ENCODE results near the gene MAPT.
A peak's percentile ranks its signal among the peaks of the same experiment; 100 is the strongest.
"Not testable (repeated sequence)": the region's sequence is repeated elsewhere in the genome, so short reads cannot be mapped to it uniquely, and the experiment has no call there.

The MAPT gene

GRCh38 chr17:45894022-45894784 lies at the start of gene MAPT:
MAPT (plus strand) TSS chr17:45894554; CDS start chr17:45962338, 67,784 bp downstream.
- peak; percentile 92 for DNase-seq

DNA sequence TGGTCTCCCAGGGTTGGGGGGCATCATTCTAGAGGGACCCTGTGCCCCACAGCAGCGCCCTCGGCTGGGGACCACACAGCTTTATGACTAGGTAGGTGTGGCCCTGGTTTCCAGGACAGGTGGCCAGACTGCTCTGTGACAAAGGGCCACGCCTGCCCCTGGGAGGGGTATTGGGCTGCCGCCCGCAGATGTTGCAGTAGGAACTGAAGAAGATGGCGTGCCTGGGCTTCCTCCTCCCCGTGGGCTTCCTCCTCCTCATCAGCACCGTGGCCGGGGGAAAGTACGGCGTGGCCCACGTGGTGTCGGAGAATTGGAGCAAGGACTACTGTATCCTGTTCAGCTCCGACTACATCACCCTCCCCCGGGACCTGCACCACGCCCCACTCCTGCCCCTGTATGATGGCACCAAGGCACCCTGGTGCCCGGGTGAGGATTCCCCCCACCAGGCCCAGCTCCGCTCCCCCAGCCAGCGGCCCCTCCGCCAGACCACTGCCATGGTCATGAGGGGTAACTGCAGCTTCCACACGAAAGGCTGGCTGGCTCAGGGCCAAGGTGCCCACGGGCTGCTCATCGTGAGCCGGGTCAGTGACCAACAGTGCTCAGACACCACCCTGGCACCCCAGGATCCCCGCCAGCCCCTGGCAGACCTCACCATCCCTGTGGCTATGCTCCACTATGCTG lies 49.5 kb upstream of the MAPT start, which contains the start of gene SPPL2C:
Gene SPPL2C (plus strand): TSS at position 187 of the 681 bp plus-strand sequence. CDS start 26 bp downstream, at position 213.
- DNase-seq: no peak

DNA sequence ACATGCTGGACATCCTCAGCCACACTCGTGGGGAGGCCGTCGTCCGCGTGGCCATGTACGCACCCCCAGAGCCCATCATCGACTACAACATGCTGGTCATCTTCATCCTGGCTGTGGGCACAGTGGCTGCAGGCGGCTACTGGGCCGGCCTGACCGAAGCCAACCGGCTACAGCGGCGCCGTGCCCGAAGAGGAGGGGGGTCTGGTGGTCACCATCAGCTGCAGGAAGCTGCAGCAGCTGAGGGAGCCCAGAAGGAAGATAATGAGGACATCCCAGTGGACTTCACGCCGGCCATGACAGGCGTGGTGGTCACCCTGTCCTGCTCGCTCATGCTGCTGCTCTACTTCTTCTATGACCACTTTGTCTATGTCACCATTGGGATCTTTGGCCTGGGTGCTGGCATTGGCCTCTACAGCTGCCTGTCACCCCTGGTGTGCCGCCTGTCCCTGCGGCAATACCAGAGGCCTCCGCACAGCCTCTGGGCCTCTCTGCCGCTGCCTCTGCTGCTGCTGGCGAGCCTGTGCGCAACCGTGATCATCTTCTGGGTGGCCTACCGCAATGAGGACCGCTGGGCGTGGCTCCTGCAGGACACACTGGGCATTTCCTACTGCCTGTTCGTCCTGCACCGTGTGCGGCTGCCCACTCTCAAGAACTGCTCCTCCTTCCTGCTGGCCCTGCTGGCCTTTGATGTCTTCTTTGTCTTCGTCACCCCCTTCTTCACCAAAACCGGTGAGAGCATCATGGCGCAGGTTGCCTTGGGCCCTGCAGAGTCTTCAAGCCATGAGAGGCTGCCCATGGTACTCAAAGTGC lies 48.8 kb upstream of the MAPT start:
- no peak for DNase-seq

GRCh38 chr17:45846223-45846622 lies 48.1 kb upstream of the MAPT start:
- DNase-seq: no peak

DNA sequence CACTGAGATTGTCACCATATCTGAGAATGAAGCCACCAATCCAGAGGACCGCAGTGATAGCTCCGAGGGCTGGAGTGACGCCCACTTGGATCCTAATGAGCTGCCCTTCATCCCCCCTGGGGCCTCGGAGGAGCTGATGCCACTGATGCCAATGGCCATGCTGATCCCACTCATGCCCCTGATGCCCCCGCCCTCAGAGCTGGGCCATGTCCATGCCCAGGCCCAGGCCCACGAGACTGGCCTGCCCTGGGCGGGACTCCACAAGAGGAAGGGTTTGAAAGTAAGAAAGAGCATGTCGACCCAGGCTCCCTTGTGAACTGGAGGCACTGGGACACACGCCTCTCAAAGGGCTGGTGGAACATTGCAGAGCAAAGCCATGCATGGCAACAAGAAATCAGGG lies 47.7 kb upstream of the MAPT start:
- DNase-seq: no peak

- no peak for DNase-seq
Observed at GRCh38 chr17:45847101-45847500, 47.3 kb upstream of the MAPT start.

GRCh38 chr17:45847747-45848146 lies 46.6 kb upstream of the MAPT start:
- no peak for DNase-seq

DNA sequence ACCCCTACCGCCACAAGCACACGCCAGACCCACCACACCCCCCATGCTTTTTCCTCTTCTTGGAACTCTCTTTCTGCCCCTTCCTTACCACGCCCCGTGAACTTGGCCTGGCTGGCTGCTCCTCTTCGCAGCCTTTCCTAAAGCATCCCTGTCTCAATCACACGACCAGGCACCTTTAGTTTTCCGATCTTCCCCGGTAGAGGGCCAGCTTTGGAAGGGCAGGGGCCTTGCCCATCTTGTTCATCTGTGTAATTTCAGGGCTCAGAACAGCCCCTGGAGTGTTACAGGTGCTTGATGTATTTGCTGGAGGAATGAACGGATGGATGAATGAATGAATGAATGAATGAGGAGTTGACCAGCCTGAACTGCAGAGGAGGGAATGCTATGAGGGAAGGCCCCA lies 45.9 kb upstream of the MAPT start:
- no peak for DNase-seq

DNA sequence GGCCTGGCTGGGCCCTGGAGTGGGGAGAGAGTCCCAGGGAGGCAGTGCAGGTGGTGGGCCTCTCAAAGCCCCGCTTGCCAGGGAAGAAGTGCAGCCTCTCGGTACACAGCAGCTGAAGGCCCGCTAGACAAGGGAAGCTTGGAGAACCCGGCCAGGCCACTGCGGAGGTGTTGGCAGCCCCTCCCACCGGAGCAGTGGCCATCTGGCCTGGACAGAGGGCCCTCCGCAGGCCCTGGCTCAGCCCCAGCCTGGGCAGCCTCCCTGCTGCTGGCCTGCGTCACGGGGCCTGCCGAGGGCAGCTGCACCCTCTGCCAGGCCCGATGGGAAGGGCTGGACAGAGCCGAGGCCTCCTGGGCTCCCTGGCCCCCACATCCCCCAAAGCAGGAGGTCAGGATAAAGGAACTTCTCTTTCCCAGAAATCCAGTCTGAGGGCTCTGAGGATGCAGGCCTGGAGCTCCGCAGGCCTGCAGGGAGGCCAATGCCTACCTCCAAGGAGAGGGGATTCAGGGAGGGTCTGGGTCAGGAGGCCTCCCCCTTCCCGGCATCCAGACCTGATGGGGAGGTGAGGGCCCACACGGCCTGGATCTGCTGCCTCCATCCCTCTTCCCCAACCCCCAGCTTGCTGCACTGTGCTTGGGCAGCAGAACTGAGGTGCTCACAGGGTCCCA lies 45.4 kb upstream of the MAPT start:
- no peak for DNase-seq

GRCh38 chr17:45849536-45849990 lies 44.8 kb upstream of the MAPT start:
- no peak for DNase-seq

DNA sequence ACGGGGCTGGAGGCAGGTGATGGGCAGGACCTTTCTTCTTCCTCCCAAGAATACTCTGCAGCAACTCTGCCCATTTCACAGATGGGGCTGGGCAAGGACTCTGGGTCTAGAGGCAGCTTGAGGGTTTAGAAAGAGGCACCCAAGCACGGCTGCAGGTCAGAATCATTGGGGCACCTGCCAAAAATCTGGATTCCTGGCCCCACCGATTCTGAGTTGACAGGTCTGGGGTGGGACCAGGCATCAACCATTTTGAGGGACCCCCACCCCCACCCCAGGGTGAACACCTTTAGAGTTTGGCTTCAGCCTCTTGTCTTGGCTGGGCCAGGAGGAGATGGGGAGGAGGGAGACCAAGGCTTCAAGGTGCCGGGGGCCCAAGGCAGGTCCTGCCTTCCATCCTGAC lies 44.3 kb upstream of the MAPT start:
- no peak for DNase-seq

DNA sequence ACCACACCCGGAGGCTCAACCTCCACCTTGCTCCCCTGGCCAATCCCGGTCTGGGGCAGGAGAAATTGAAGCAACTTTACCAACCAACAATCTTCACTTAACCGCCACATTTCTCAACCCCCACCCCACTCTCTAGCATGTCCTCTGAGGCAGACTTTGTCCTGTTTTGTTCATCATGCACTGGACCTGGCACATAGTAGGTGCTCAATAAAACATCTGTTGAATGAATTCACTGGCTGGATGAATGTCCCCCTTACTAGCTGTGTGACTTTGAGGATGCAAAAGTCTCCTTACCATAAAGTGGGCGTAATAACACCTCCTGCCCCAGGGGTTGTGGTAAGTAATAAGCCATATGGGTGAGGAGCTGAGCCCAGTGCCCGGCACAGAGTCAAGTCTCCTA lies 43.9 kb upstream of the MAPT start:
- no peak for DNase-seq

GRCh38 chr17:45851022-45851421 lies 43.3 kb upstream of the MAPT start:
- no peak for DNase-seq

- DNase-seq: no peak
Observed at GRCh38 chr17:45851464-45851863, 42.9 kb upstream of the MAPT start.

DNA sequence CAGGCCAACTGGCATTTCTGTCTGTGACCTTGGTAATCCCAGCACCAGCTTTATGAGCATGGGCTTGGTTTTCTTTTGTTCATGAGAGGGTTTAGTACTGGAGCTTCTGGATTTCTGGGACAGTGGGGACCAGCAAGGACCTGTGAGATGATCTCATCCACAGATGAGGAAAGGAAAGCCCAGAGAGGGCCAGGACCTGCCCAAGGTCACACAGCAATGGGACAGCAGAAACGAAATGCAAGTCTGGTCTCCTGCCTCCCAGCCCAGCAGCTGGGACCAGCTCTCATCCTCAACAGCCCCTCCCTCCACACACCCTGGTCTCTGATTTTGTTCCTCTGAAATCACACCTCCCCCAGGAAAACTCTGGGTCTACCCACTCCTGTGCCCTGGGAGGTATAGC lies 42.5 kb upstream of the MAPT start:
- DNase-seq: no peak

DNA sequence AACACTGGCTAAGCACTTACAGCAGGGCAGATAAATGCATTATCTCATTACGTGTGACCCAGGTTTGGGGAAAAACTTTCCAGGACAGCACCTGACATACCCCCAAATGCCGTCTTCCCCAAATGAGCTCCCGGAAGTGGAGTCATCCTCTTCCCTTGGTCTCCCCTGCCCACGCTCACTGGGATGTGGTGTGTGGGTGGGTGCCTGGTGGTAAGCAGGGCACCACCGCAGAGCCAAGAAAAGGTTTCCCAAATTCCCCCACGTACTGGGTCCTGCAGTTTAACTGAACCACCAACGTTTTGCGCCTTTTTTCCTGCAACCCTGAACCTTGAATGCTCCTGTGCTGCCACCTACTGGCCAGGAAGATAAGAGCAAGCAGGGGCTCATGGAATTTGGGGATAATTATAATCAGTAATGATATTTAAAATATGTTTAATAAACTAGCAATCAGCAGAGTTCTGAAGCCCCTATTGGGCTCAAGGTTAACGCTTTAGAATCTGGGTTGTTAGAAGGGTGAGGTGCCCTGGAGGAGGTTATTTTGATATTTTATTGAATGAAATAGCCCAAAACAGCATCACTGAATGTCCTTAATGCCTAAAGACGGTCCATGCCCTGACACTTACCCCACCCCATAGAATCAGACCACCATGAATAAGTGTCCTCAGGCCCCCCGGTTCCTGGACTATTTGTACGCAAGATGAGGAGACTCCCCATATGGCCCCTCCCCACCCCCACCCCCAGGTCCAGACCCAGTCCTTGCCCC lies 41.6 kb upstream of the MAPT start:
- DNase-seq: peak; percentile 56

- no peak for DNase-seq
Observed at GRCh38 chr17:45854209-45854608, 40.1 kb upstream of the MAPT start.

- DNase-seq: no peak
Observed at GRCh38 chr17:45855691-45856336, 38.5 kb upstream of the MAPT start.

- no peak for DNase-seq
Observed at GRCh38 chr17:45857977-45858708, 36.2 kb upstream of the MAPT start.

DNA sequence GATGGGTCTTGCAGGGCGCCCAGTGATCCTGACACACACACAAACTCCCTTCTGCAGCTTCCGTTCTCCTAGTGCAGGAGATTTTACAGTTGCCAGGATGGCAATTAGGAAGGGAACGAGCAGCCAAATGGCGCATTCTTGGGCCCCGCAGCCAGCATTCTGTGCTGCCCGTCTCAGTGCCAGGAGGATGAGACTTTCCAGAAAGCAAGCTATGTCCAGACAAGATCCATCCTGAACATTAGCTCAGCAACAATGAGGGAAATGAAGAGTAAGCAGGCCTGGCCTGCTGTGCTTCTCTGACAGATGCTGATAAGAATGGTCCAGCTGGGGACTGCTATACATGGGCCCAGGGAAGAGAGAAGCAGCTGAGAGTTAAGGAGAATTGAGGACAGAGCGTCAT lies 33.2 kb upstream of the MAPT start:
- DNase-seq: no peak

DNA sequence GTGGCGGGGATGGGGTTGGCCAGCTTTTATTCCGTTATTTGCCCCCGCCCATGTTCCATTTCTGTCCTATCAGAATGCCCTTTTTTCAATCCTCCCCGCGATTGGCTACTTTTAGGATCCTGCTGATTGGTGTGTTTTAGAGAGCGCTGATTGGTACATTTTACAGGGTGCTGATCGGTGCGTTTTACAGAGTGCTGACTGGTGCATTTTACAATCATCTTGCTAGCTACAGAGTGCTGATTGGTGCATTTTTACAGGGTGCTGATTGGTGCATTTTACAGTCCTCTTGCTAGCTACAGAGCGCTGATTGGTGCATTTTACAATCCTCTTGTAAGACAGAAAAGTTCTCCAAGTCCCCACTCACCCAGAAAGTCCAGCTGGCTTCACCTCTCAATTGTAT lies 32.2 kb upstream of the MAPT start:
- not testable (repeated sequence) for DNase-seq
